Measurements from ENCODE around the gene DDAH1. TPM values are rescaled to one million over a fixed set of nuclear protein-coding genes. Genes with fewer than 3 reads are reported as not detected.

The DDAH1 gene
- total and polyA plus RNA-seq, 5 donors: 3.8 to 10.1 (median 5.6) TPM

DNA sequence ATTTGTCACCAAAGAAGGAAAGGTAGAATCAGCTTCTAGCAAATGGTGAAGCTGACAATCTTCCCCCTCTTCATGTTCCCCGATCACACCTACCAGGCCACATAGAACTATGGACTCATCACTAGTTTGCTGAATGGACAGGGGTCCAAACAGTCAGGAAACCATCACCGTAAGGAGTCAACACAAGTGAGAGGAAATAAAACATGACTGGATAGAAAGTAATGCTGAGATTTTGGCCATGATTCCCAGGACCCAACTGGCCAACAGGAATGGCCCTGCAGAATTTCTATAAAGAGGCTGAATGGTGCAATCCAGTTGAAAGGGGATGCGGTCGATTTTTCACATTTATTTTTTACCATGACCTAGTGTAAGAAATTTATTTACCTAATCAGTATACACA is 10.7 kb downstream of the DDAH1 start:
- Histone ChIP-seq H3K4me3 (ENCODE audit: low read length) (no peak overlapping the region), H3K4me1 (ENCODE audit: control insufficient read depth, insufficient read depth, low read length) (no peaks in the 10 kb centered on the region), H3K27ac (ENCODE audit: low read length) (no peak overlapping the region), H3K9me3 (ENCODE audit: control insufficient read depth, low read length) (no peaks in the 10 kb centered on the region), H3K27me3 (ENCODE audit: control insufficient read depth, insufficient read depth) (no peaks in the 10 kb centered on the region)
- 87% methylated on average over 4 of the region's 4 CpGs for WGBS
- ATAC-seq: no peak
- no peak for DNase-seq
- intact Hi-C loops (cut with DNase I): no loop called here

DNA sequence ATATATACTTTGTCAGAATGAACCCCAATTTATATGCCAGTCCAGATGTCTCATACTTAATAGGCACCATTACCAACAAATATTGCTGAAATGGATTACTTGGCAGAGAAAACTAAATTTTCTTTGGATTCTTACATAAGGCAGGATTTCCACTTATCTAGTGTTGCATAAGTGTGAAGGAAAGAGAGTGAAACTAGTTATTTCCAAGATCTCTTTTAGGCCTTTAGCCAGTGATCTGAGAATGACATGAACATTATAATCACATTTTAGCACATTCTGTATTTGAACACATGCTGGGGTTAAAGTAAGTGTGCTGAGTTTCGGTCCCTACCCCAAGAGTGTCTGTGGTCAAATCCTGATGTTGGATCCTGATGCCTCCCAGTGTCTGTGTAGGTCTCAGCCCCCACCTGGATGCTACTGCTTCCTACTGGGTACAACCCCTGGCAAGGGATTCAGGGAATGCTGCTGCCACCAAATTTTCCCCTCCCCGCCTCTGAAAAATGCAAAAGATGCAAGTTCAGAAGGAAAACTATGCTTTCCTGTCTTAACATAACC is 11.2 kb downstream of the DDAH1 start:
- ATAC-seq (peak; percentile 37 to 65), DNase-seq (no peak)
- Histone ChIP-seq H3K9me3 (ENCODE audit: control insufficient read depth, low read length) (no peaks in the 10 kb centered on the region), H3K4me3 (ENCODE audit: low read length) (no peak overlapping the region), H3K4me1 (ENCODE audit: control insufficient read depth, insufficient read depth, low read length) (no peaks in the 10 kb centered on the region), H3K27ac (ENCODE audit: low read length) (no peak overlapping the region), H3K27me3 (ENCODE audit: control insufficient read depth, insufficient read depth) (no peaks in the 10 kb centered on the region)
- intact Hi-C loops (cut with DNase I): no loop called here
- WGBS: 71% methylated on average over 2 of the region's 2 CpGs

DNA sequence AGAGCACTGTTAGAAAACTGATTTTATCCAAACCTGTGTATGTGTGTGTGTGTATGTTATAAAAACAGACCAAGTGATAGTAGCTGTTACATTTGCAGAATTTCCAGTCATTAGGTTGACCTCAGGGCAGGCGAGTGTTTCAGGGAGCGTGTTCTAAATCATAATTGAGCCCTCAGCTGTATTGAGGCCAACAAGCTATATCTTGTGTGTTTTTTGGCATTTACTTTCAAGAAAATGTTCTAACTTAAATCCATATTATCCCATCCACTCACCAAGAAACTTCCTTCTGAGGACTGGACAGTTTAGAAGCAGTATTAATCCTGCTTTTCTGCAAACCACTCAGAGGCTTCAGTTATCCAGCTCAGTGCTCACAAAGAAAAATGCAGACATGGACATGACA is 12.0 kb downstream of the DDAH1 start:
- intact Hi-C loops (cut with DNase I): no loop called here
- H3K9me3 ChIP-seq (ENCODE audit: control insufficient read depth, low read length): no peaks in the 10 kb centered on the region
- DNase-seq (no peak), ATAC-seq (no peak)
- WGBS: 68% methylated on average over 2 of the region's 2 CpGs
- H3K27me3 ChIP-seq (ENCODE audit: control insufficient read depth, insufficient read depth): no peaks in the 10 kb centered on the region
- H3K4me3 ChIP-seq (ENCODE audit: low read length): no peak overlapping the region
- H3K27ac ChIP-seq (ENCODE audit: low read length): no peak overlapping the region
- H3K4me1 ChIP-seq (ENCODE audit: control insufficient read depth, insufficient read depth, low read length): no peaks in the 10 kb centered on the region

DNA sequence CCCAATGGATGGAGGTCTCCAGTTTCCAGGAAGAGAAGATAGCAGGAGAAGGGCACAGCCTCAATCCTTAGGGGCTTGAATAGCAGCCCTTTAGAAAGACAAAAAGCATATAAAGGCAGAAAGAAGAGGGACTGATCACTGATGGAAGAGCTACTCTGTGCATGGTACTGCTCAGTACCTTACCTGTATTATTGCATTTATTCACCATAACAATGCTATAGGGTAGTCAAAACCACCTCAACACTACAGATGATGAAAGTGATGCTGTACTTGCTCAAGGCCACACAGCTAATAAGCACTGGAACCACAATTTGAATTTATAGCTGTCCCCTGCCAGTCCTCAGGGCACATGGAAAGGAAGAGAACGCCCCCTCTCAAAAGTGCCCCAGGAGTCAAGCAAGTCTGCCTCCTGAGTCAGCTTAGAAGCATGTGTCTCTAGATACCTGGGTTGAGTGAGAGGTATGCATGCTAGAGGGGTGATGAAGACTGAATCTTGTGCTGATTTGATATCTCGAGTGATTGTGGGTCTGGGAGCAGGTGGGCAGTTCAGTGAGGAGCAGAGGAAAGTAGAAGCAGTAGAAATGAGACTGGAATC is 13.6 kb downstream of the DDAH1 start:
- H3K4me3 ChIP-seq (ENCODE audit: low read length): no peak overlapping the region
- WGBS: 94% methylated on average over 2 of the region's 2 CpGs
- DNase-seq: no peak
- peaks cover 2% of the 10 kb centered on the region for H3K4me1 ChIP-seq (ENCODE audit: control insufficient read depth, insufficient read depth, low read length)
- no peak for ATAC-seq
- no peak overlapping the region for H3K27ac ChIP-seq (ENCODE audit: low read length)
- no peaks in the 10 kb centered on the region for H3K9me3 ChIP-seq (ENCODE audit: control insufficient read depth, low read length)
- no peaks in the 10 kb centered on the region for H3K27me3 ChIP-seq (ENCODE audit: control insufficient read depth, insufficient read depth)
- intact Hi-C loops (cut with DNase I): no loop called here

DNA sequence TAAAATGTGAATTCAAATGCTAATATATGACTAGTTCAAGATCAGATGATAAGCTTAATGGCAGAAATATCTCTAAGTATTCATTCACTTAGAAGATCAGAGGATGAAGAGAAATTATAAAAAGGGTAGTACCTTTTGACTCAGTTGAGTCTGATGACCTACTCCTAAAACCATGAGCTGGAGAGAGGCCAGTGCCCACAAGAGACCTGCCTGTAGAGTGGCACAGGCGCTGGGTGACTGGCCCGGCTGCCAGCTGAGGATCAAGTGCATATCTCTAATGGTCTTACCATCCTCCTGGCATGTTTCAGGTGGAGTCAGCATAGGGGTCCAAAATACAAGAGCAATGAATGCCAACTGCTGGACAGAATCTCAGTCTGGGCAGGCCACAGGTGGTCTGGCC is 14.1 kb downstream of the DDAH1 start:
- Histone ChIP-seq H3K27ac (ENCODE audit: low read length) (no peak overlapping the region), H3K27me3 (ENCODE audit: control insufficient read depth, insufficient read depth) (no peaks in the 10 kb centered on the region), H3K9me3 (ENCODE audit: control insufficient read depth, low read length) (no peaks in the 10 kb centered on the region), H3K4me1 (ENCODE audit: control insufficient read depth, insufficient read depth, low read length) (peaks cover 2% of the 10 kb centered on the region), H3K4me3 (ENCODE audit: low read length) (no peak overlapping the region)
- intact Hi-C loops (cut with DNase I): no loop called here
- DNase-seq: no peak
- ATAC-seq: no peak
- WGBS: 100% methylated on average over 2 of the region's 2 CpGs

DNA sequence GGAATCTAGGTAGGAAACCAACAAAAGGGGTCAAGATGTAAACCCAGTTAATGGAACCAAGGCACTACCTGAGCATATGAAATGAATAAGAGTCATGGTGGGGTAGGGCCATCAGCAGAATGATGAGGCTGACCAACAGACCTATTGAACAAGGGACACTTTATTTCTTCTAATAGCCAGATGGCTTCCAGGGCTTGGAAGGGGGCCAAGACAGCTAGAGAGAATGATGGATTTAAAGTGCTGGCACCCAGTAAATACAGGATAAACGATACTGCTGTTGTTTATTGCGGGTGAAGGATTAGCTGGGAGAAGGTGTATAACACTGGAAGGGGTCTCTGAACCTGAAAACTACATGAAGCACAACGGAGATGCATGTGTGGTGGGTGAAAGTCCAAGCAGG is 15.6 kb downstream of the DDAH1 start:
- peaks cover 2% of the 10 kb centered on the region for H3K4me1 ChIP-seq (ENCODE audit: control insufficient read depth, insufficient read depth, low read length)
- H3K27ac ChIP-seq (ENCODE audit: low read length): no peak overlapping the region
- intact Hi-C loops (cut with DNase I): no loop called here
- H3K9me3 ChIP-seq (ENCODE audit: control insufficient read depth, low read length): no peaks in the 10 kb centered on the region
- no peak for DNase-seq
- no peak for ATAC-seq
- 69% methylated on average over 3 of the region's 3 CpGs for WGBS
- H3K4me3 ChIP-seq (ENCODE audit: low read length): no peak overlapping the region
- no peaks in the 10 kb centered on the region for H3K27me3 ChIP-seq (ENCODE audit: control insufficient read depth, insufficient read depth)

DNA sequence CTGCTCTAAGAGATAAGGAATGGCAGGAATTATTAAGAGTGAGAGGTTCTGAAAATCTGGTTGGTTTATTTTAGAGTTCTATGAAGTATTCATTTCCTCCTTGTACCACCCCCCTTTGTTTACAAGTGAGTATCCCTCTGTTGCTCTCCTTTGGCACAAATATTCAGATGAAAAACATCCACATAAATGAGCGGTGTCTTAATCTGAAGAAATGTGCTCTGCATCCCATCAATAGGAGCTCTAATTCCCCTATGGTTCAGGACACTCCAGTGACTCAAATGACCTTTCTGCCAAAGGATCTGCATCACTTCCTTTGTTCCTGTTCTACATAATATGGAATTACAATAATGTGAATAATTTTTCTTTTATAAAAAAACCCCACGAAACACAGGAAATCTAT is 16.6 kb downstream of the DDAH1 start:
- intact Hi-C loops (cut with DNase I): no loop called here
- no peak for DNase-seq
- peak; percentile 22 to 62 for ATAC-seq
- Histone ChIP-seq H3K27ac (ENCODE audit: low read length) (no peak overlapping the region), H3K4me3 (ENCODE audit: low read length) (no peak overlapping the region), H3K4me1 (ENCODE audit: control insufficient read depth, insufficient read depth, low read length) (peaks cover 2% of the 10 kb centered on the region), H3K9me3 (ENCODE audit: control insufficient read depth, low read length) (no peaks in the 10 kb centered on the region), H3K27me3 (ENCODE audit: control insufficient read depth, insufficient read depth) (no peaks in the 10 kb centered on the region)
- WGBS: 41% methylated on average over 2 of the region's 2 CpGs

DNA sequence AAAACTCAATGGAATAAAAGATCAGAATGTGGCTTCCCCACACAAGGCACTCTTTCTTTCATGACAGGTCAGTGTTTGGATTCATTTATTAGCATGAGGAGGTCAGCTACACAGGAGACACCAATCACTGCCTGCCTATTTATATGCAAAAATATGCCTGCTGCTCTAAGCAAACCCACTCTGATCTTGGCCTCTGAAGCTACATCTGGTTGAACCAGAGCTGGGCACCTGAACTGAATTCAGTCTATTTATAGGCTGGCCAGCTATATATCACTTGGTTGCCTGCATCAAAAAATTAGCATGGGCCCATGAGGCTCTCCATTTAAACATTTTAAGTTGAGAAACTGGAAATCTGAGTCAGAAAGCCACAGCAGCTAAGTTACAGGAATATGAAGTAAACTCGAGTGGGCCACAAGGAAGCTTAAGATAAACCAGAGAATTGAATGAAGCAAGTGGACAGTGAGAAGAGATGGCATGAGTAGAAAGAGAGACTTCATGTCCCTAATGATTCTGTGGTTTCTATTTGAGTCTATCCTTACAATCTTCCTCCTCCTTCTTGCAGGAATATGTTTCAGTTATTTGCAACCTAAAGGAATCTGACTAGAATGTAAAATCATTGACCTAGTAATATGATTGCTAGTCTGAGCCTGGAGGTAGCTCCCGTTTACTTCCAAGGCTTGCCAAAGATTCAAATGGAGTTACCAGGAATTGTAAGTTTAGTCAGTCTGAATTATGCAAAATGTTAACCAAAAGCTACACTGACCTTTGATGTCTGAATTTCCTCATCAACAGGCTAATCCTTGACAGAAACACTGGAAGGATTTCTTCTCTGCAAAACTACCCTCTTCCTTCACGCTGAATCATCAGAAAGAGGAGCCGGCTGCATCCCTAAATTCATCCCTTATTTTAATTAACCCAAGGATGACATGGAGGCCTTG is 17.7 kb downstream of the DDAH1 start:
- H3K9me3 ChIP-seq (ENCODE audit: control insufficient read depth, low read length): no peaks in the 10 kb centered on the region
- WGBS: 86% methylated on average over 4 of the region's 4 CpGs
- ATAC-seq: no peak
- H3K27ac ChIP-seq (ENCODE audit: low read length): no peak overlapping the region
- no peaks in the 10 kb centered on the region for H3K27me3 ChIP-seq (ENCODE audit: control insufficient read depth, insufficient read depth)
- H3K4me3 ChIP-seq (ENCODE audit: low read length): no peak overlapping the region
- intact Hi-C loops (cut with DNase I): no loop called here
- H3K4me1 ChIP-seq (ENCODE audit: control insufficient read depth, insufficient read depth, low read length): peaks cover 2% of the 10 kb centered on the region
- DNase-seq: no peak

DNA sequence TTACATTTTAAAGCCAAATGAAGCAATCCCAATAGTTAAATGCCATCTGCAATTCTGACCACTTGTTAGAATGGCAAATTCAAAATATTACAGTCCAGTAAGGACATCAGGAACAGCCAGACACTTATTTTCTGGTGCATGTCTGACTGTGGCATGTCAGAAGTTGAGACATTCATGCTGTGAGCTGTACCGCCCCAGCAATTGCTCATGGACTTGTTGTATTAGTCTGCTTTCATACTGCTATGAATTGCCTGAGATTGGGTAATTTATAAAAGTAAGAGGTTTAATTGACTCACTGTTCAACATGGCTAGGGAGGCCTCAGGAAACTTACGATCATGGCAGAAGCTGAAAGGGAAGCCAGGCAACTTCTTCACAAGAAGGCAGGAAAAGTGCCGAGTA is 19.1 kb downstream of the DDAH1 start:
- no peak for ATAC-seq
- peaks cover 2% of the 10 kb centered on the region for H3K4me1 ChIP-seq (ENCODE audit: control insufficient read depth, insufficient read depth, low read length)
- no peak overlapping the region for H3K4me3 ChIP-seq (ENCODE audit: low read length)
- H3K27me3 ChIP-seq (ENCODE audit: control insufficient read depth, insufficient read depth): no peaks in the 10 kb centered on the region
- H3K9me3 ChIP-seq (ENCODE audit: control insufficient read depth, low read length): no peaks in the 10 kb centered on the region
- WGBS: 97% methylated on average over 3 of the region's 3 CpGs
- no peak for DNase-seq
- H3K27ac ChIP-seq (ENCODE audit: low read length): no peak overlapping the region
- intact Hi-C loops (cut with DNase I): no loop called here

DNA sequence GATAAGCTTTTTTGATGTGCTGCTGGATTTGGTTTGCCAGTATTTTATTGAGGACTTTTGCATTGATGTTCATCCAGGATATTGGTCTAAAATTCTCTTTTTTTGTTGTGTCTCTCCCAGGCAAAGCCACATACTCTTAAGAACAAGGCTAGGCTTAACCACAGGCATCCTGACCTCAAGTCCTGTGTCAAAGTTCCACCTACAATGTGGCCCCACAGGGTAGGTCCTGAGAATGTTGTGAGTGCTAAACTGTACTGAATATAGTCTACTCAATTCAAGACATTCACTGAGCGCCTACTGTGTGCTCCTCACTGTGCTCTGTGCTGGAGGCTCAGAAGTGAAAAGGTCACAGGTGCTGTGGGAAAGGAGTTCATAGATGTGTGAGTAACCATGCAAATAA is 20.6 kb downstream of the DDAH1 start:
- ATAC-seq (no peak), DNase-seq (no peak)
- H3K9me3 ChIP-seq (ENCODE audit: control insufficient read depth, low read length): no peaks in the 10 kb centered on the region
- no peak overlapping the region for H3K4me3 ChIP-seq (ENCODE audit: low read length)
- H3K27ac ChIP-seq (ENCODE audit: low read length): no peak overlapping the region
- 98% methylated on average over 1 of the region's 1 CpG for WGBS
- no peaks in the 10 kb centered on the region for H3K27me3 ChIP-seq (ENCODE audit: control insufficient read depth, insufficient read depth)
- intact Hi-C loops (cut with DNase I): no loop called here
- H3K4me1 ChIP-seq (ENCODE audit: control insufficient read depth, insufficient read depth, low read length): peaks cover 2% of the 10 kb centered on the region

DNA sequence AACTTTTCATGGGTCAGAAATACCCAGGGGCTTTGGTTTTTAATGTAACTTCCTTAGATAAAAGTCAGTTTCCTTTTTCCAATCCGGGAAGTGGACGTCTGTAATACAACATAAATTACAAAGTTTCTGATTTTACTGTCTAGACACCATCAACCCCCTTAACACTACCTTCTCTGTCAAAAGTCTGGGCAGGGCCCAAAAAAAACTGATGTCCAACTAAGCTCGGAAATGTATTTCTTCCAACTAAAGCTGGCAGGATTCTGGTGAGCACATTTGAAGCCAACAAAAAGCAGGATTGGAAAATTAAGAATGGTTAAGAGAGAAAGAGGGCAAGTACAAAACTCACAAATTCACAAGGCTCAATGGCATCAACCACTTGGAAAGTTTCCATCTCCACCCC is 24.3 kb downstream of the DDAH1 start:
- no peaks in the 10 kb centered on the region for H3K9me3 ChIP-seq (ENCODE audit: control insufficient read depth, low read length)
- no peak overlapping the region for H3K27ac ChIP-seq (ENCODE audit: low read length)
- intact Hi-C loops (cut with DNase I): no loop called here
- no peaks in the 10 kb centered on the region for H3K4me1 ChIP-seq (ENCODE audit: control insufficient read depth, insufficient read depth, low read length)
- no peaks in the 10 kb centered on the region for H3K27me3 ChIP-seq (ENCODE audit: control insufficient read depth, insufficient read depth)
- ATAC-seq: peak; percentile 18 to 54
- no peak overlapping the region for H3K4me3 ChIP-seq (ENCODE audit: low read length)
- WGBS: 22% methylated on average over 3 of the region's 3 CpGs
- DNase-seq: no peak

Data from right cardiac atrium (tissue), 5 donors.